Lower leg skin (tissue), 4 donors: Measurements from ENCODE around the gene STK38. TPM values are rescaled to one million over a fixed set of nuclear protein-coding genes. Genes with fewer than 3 reads are reported as not detected.

Experiments
- DNase-seq, 2 donors: peaks; one replicate each; pipeline ENCODE4 v3.0.0-alpha.2; 2019; ENCODE audit warnings: low spot score in 2 of 2
- H3K4me3 ChIP-seq: fragments of 200-600 bp; sonication (generic); 2 replicates; pipeline ENCODE4 v1.5.1; 2017; ENCODE audit warnings: mild to moderate bottlenecking, low read depth; ENCODE audit not compliant: poor library complexity, severe bottlenecking
- CTCF ChIP-seq, 3 donors: fragments of 450-650 bp; IDR thresholded peaks; one replicate each; pipeline ENCODE4 v1.5.1; 2016; ENCODE audit warnings: antibody characterized with exemption in 3 of 3, mild to moderate bottlenecking in 3 of 3, moderate library complexity in 2 of 3
- POLR2A ChIP-seq, 2 donors: fragments of 450-650 bp; IDR thresholded peaks; one replicate each; pipeline ENCODE4 v1.6.1; 2016 to 2017; ENCODE audit warnings: antibody characterized with exemption in 2 of 2, mild to moderate bottlenecking in 1 of 2, moderate library complexity in 1 of 2
- WGBS, 2 donors: methylation state at CpG; one replicate each; pipeline ENCODE4 v1.1.5; 2018; 5-methylcytosine and 5-hydroxymethylcytosine counted together
- intact Hi-C: fragments of 100-400 bp; cut with DNase I; formaldehyde crosslinking; loops from one replicate; pipeline ENCODE4 v1.15.0; 2023; ENCODE audit warnings: low total_unique reads
- total RNA-seq, 4 donors: library from RNA; depleted of rRNA; stranded (reverse); fragments of >200 nt; gene quantifications; one replicate each; pipeline ENCODE4 v1.1.0, GENCODE V29; 2016

Gene STK38
- total RNA-seq, 4 donors from 2014 or later = 27.1 to 37.4 (median 30.6) TPM

- intact Hi-C loops = no loop called here
- no peak for TF ChIP-seq POLR2A (IDR thresholded peaks at IDR 0.05)
- no peak for TF ChIP-seq CTCF (IDR thresholded peaks at IDR 0.05)
- 40% methylated on average over 2 of the region's 2 CpGs for WGBS, 2 donors
- H3K4me3 ChIP-seq = no peak overlapping the region
- no peak for DNase-seq
These were observed 21.9 kb downstream of the STK38 start for GRCh38 chr6:36525346-36525745.

GRCh38 chr6:36524871-36525270 lies 22.4 kb downstream of the STK38 start:
- WGBS, 2 donors = 81 to 86% methylated on average over 5 of the region's 5 CpGs
- intact Hi-C loops = no loop called here
- no peak for DNase-seq
- TF ChIP-seq CTCF (IDR thresholded peaks at IDR 0.05) = no peak
- TF ChIP-seq POLR2A (IDR thresholded peaks at IDR 0.05) = no peak
- H3K4me3 ChIP-seq = no peak overlapping the region

- no peak overlapping the region for H3K4me3 ChIP-seq
- DNase-seq = no peak
- TF ChIP-seq POLR2A (IDR thresholded peaks at IDR 0.05) (no peak), CTCF (IDR thresholded peaks at IDR 0.05) (no peak)
- WGBS, 2 donors = 82 to 83% methylated on average over 6 of the region's 6 CpGs
- intact Hi-C loops = no loop called here
These were observed 23.3 kb downstream of the STK38 start for GRCh38 chr6:36523936-36524499.

GRCh38 chr6:36523451-36523850 lies 23.8 kb downstream of the STK38 start:
- H3K4me3 ChIP-seq = no peak overlapping the region
- no peak for TF ChIP-seq POLR2A (IDR thresholded peaks at IDR 0.05)
- TF ChIP-seq CTCF (IDR thresholded peaks at IDR 0.05) = no peak
- DNase-seq = no peak
- intact Hi-C loops = no loop called here
- 95 to 99% methylated on average over 8 of the region's 8 CpGs for WGBS, 2 donors

- H3K4me3 ChIP-seq = no peak overlapping the region
- no peak for TF ChIP-seq CTCF (IDR thresholded peaks at IDR 0.05)
- TF ChIP-seq POLR2A (IDR thresholded peaks at IDR 0.05) = no peak
- intact Hi-C loops = no loop called here
- no peak for DNase-seq
These were observed 27.9 kb downstream of the STK38 start for GRCh38 chr6:36519352-36519751.

GRCh38 chr6:36517408-36517807 lies 29.9 kb downstream of the STK38 start:
- TF ChIP-seq POLR2A (IDR thresholded peaks at IDR 0.05) (no peak), CTCF (IDR thresholded peaks at IDR 0.05) (no peak)
- intact Hi-C loops = no loop called here
- WGBS, 2 donors = 64 to 80% methylated on average over 2 of the region's 2 CpGs
- no peak for DNase-seq
- no peak overlapping the region for H3K4me3 ChIP-seq
